Stomach (tissue), 9 donors: ENCODE measurements around the gene GPR108. TPM values are rescaled to one million over a fixed set of nuclear protein-coding genes. Genes with fewer than 3 reads are reported as not detected.
A peak's percentile ranks its signal among the peaks of the same experiment; 100 is the strongest.

Experiments
- DNase-seq, 2 donors: peaks; one replicate each; pipeline versions ENCODE4 v3.0.0 to v3.0.0-alpha.2; 2013 to 2019
- H3K27ac ChIP-seq, 5 donors: fragments of 200-600 bp in 4 of 5; sonication (generic) in 4 of 5; one replicate each; pipeline ENCODE4 v1.5.1; 2013 to 2019; ENCODE audit warnings: mild to moderate bottlenecking in 1 of 5, moderate library complexity in 1 of 5
- H3K27me3 ChIP-seq, 3 donors: fragments of 200-600 bp; sonication (generic); one replicate each; pipeline ENCODE4 v1.5.1; 2017 to 2019; ENCODE audit warnings: mixed run types in 1 of 3
- H3K36me3 ChIP-seq, 4 donors: fragments of 200-600 bp; sonication (generic); 1 replicate in 3 of 4; 2 replicates in 1 of 4; pipeline ENCODE4 v1.5.1; 2016 to 2019
- H3K4me1 ChIP-seq, 4 donors: fragments of 200-600 bp; sonication (generic); one replicate each; pipeline ENCODE4 v1.5.1; 2016 to 2019
- H3K4me3 ChIP-seq, 4 donors: fragments of 200-600 bp; sonication (generic) in 3 of 4; one replicate each; pipeline ENCODE4 v1.5.1; 2016 to 2019; ENCODE audit warnings: mild to moderate bottlenecking in 1 of 4
- H3K9me3 ChIP-seq, 4 donors: fragments of 200-600 bp; sonication (generic); one replicate each; pipeline ENCODE4 v1.5.1; 2016 to 2019
- CTCF ChIP-seq, 7 experiments: fragments of 450-650 bp in 4 of 7; fragments of 200-600 bp in 3 of 7; sonication (generic) in 3 of 7; IDR thresholded peaks; one replicate each; pipeline ENCODE4 v1.5.1; 2016 to 2019; ENCODE audit warnings: antibody characterized with exemption in 7 of 7, control low read depth in 2 of 7, mild to moderate bottlenecking in 1 of 7
- EP300 ChIP-seq: sonication (generic); formaldehyde crosslinking; IDR thresholded peaks from one replicate; pipeline ENCODE4 v1.6.1; 2017; ENCODE audit warnings: antibody characterized with exemption
- POLR2A ChIP-seq, 4 donors: fragments of 450-650 bp; IDR thresholded peaks; one replicate each; pipeline ENCODE4 v1.6.1; 2016; ENCODE audit warnings: antibody characterized with exemption in 4 of 4, control low read depth in 2 of 4, mild to moderate bottlenecking in 1 of 4, moderate library complexity in 1 of 4
- POLR2AphosphoS5 ChIP-seq, 3 donors: sonication (generic); formaldehyde crosslinking; IDR thresholded peaks; one replicate each; pipeline ENCODE4 v1.6.1; 2016; ENCODE audit warnings: antibody characterized with exemption in 3 of 3
- WGBS, 5 donors: extraction: QIAGEN DNeasy Blood & Tissue Kit in 3 of 5; methylation state at CpG; one replicate each; pipeline versions ENCODE4 v1.1.5 to v1.1.7; 2013 to 2018; 5-methylcytosine and 5-hydroxymethylcytosine counted together
- intact Hi-C: fragments of 100-400 bp; cut with DNase I; formaldehyde crosslinking; loops from one replicate; pipeline ENCODE4 v1.15.1; 2023; ENCODE audit warnings: low total_unique reads
- polyA plus RNA-seq, 3 donors: library from polyadenylated mRNA; stranded (reverse); fragments of 200-250 nt; gene quantifications; one replicate each; pipeline ENCODE4 v1.2.3, GENCODE V29; 2013
- total RNA-seq, 5 donors: library from RNA; depleted of rRNA; stranded (reverse); fragments of >200 nt; gene quantifications; one replicate each; pipeline versions ENCODE4 v1.1.0 to v1.2.3, GENCODE V29; 2014 to 2016
- donor health status: healthy with polysubstance abuse.
- donor health status: Bipolar disorder and iron deficiency.
- donor health status: healthy.

GPR108 gene
- total and polyA plus RNA-seq, 8 donors, result 28.1 to 132 (median 59.2) TPM

- peaks cover 51 to 89% (median 76%) of the 10 kb centered on the region in 4 donors for H3K4me1 ChIP-seq
- H3K36me3 ChIP-seq, result peaks cover 10 to 26% (median 25%) of the 10 kb centered on the region in 4 donors
- peak; percentile 45 to 86 for DNase-seq
- TF ChIP-seq POLR2AphosphoS5 (IDR thresholded peaks at IDR 0.05) (peak in 1 of 3 donors; percentile 43), POLR2A (IDR thresholded peaks at IDR 0.05) (no peak)
- no peaks in the 10 kb centered on the region for H3K27me3 ChIP-seq
- H3K27ac ChIP-seq, result peak overlapping the region; percentile 66 to 98 (median 93)
- intact Hi-C loops, result no loop called here
- H3K9me3 ChIP-seq, result no peaks in the 10 kb centered on the region
- 0 to 7% (median 1%) methylated on average over 28 to 46 of the region's 46 CpGs for WGBS, 5 donors
- H3K4me3 ChIP-seq, result peak overlapping the region; percentile 71 to 87 (median 78)
Observed at GRCh38 chr19:6740589-6741343, 3.4 kb upstream of the GPR108 start.

GRCh38 chr19:6739883-6740588 lies 2.7 kb upstream of the GPR108 start:
- peaks cover 50 to 89% (median 74%) of the 10 kb centered on the region in 4 donors for H3K4me1 ChIP-seq
- intact Hi-C loops, result loop anchor here (10.0 kb wide), 1 partner anchor 125 kb away; no protein-coding TSS in a partner anchor
- WGBS, 5 donors, result 0 to 2% (median 1%) methylated on average over 26 to 34 of the region's 34 CpGs
- H3K36me3 ChIP-seq, result peaks cover 10 to 24% (median 20%) of the 10 kb centered on the region in 4 donors
- H3K27ac ChIP-seq, result peak overlapping the region; percentile 66 to 98 (median 93)
- DNase-seq, result peak; percentile 39 to 75
- TF ChIP-seq POLR2AphosphoS5 (IDR thresholded peaks at IDR 0.05), result no peak
- TF ChIP-seq EP300, result no peak
- TF ChIP-seq CTCF (IDR thresholded peaks at IDR 0.05), result no peak
- TF ChIP-seq POLR2A (IDR thresholded peaks at IDR 0.05), result no peak
- no peaks in the 10 kb centered on the region for H3K27me3 ChIP-seq
- H3K4me3 ChIP-seq, result peak overlapping the region; percentile 71 to 87 (median 78)
- no peaks in the 10 kb centered on the region for H3K9me3 ChIP-seq

GRCh38 chr19:6739390-6739882 lies 2.1 kb upstream of the GPR108 start, which contains the start of gene TRIP10:
TRIP10 (plus strand) TSS chr19:6739680; CDS start chr19:6739762, 82 bp downstream.
- intact Hi-C loops, result loop anchor here (10.0 kb wide), 1 partner anchor 125 kb away; no protein-coding TSS in a partner anchor
- TF ChIP-seq EP300 (no peak), POLR2AphosphoS5 (IDR thresholded peaks at IDR 0.05) (peak in 2 of 3 donors; percentile 9 to 17)
- Histone ChIP-seq H3K36me3 (peaks cover 10 to 26% (median 20%) of the 10 kb centered on the region in 4 donors), H3K27ac (peak within 1 kb of the TSS; percentile 89 to 98 (median 93)), H3K9me3 (no peaks in the 10 kb centered on the region), H3K4me3 (peak within 1 kb of the TSS; percentile 71 to 87 (median 78)), H3K27me3 (no peaks in the 10 kb centered on the region), H3K4me1 (peaks cover 44 to 83% (median 69%) of the 10 kb centered on the region in 4 donors)
- WGBS, 5 donors, result 0 to 1% (median 0%) methylated on average over 16 to 44 of the region's 47 CpGs
- DNase-seq, result peak; percentile 90 to 95

GRCh38 chr19:6738787-6739389 lies 1.5 kb upstream of the GPR108 start:
- no peaks in the 10 kb centered on the region for H3K9me3 ChIP-seq
- peak; percentile 32 to 73 for DNase-seq
- H3K36me3 ChIP-seq, result peaks cover 10 to 28% (median 20%) of the 10 kb centered on the region in 4 donors
- no peak for TF ChIP-seq POLR2A (IDR thresholded peaks at IDR 0.05)
- no peak for TF ChIP-seq CTCF (IDR thresholded peaks at IDR 0.05)
- no peak for TF ChIP-seq EP300
- TF ChIP-seq POLR2AphosphoS5 (IDR thresholded peaks at IDR 0.05), result no peak
- intact Hi-C loops, result loop anchor here (10.0 kb wide), 1 partner anchor 126 kb away; no protein-coding TSS in a partner anchor
- WGBS, 5 donors, result 9 to 18% (median 15%) methylated on average over 21 to 24 of the region's 24 CpGs
- no peaks in the 10 kb centered on the region for H3K27me3 ChIP-seq
- peak overlapping the region; percentile 71 to 87 (median 78) for H3K4me3 ChIP-seq
- peaks cover 39 to 77% (median 66%) of the 10 kb centered on the region in 4 donors for H3K4me1 ChIP-seq
- peak overlapping the region; percentile 89 to 98 (median 93) for H3K27ac ChIP-seq
